ENCODE measurements around the gene ARHGEF10L.

The ARHGEF10L gene

DNA sequence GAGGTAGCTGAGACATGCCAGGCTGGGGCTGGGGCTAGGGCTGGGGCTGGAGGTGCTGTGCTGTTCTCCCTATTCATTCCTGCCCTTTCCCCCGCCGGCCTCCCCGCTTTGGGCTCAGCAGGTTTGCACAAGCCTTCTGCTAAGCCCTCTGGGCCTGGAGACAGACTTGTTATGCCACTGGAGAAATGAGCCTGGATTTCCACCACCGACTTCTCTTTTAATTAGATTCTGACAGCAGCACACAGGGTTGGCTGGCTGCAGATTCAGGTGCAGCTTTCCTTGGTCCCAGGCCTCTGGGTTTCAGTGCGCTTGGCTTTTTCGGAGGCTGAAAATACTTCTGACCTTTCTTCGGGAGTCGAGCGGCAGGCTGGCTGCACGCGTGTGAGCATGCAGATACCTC is 144.1 kb downstream of the ARHGEF10L start:
- DNase-seq, result no peak

DNA sequence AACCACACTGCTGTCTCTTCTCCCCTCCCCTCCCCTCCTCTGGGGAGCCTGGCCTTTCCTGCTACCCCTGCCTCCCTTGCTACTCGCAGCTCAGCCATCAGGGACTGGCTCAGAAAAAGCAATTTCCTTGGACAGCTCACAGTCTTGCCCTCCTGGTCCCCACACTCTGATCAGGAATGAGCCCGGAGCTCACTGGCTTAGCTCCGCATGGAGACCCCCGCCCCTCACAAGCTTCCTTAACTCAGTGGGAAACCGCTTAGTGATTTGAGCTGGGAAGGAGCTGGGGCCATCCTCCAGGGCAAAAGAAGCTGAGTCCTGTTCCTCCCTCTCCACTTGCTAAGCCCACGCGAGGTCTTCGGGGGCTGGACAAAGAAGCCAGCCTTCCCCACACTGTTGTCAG is 145.3 kb downstream of the ARHGEF10L start:
- no peak for DNase-seq

DNA sequence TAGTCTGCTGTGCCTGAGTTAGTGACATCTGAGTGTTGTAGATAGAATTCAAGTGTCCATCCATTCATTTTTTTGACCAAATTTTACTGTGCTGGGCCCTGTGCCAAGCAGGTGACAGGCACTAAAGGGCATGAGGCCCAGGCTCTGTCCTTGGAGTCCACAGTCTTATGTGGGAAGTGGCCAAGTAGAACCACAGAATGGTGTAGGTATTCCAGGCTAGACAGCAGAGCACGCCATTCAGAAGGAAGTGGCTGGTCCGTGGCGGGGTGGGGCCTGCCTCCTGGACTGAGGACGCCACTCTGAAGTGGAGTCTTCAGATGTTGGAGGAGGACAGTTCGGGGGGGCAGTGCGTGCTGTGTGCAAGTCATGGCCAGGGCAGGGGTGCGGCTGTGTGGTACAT is 146.8 kb downstream of the ARHGEF10L start:
- DNase-seq, result no peak

DNA sequence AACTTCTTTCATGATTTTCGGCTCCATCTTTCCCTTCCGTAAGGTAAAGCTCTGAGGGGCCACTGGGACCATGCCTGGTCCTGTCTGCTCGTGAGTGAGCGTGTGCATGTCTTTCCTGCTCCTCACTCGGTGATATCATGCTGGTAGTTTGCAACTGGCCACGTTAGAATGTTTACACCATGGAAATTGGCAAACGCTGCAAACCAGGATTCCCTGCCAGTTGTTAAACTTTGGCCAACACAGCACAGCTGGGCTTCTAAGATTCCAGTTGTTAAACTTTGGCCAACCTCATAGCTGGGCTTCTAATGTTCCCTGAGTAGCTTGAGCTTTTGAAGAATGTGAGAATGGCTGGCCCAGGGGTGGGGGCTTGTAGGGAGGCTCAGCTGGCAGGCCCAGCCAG is 147.6 kb downstream of the ARHGEF10L start:
- DNase-seq, result no peak

DNA sequence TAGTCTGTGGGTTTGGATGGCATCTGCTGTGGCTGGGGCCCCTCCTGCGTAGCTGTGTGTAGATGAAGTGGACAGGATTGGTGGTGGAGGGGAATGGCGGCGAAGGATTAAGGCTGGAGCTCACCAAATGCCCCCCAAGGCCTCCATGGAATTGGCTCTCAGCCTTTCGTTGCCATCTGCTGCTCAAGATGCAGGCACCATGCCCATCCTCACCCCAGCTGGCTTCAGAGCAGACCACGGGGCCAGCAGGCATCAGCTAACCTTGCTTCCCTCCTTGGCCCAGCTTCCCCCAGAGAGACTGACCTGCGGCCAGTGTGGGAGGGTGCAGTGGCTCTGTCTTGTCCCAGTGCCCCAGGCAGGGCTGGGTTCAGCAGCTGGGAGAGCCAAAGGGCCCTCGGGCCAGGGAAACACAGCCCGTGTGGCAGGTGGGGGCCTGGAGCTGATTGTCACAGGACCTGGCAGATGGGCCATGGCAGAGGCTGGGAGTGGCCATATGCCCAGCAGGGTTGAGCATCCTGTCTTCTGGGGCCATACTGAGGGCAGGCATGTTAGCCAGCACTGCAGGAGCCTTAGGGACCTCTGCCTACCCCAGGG is 148.8 kb downstream of the ARHGEF10L start:
- DNase-seq, result no peak

DNA sequence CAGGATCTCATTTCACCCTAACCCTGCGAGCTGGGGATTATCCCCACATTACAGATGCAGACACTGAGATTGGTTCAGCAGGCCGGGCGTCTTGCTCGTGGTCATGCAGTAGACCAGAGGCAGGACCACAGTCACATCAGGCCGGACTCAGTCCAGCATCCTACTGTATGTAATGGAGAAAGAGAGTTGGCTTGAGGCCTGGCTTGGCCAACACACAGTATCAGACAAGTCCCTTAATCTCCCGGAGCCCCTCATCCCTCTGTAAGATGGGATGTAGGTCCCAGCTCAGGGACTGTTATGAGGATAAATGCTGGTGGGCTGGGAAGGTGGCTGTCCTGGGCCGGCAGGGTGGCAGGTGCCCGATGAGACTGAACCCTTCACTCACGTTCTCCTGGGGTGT is 149.5 kb downstream of the ARHGEF10L start:
- DNase-seq, result no peak

DNA sequence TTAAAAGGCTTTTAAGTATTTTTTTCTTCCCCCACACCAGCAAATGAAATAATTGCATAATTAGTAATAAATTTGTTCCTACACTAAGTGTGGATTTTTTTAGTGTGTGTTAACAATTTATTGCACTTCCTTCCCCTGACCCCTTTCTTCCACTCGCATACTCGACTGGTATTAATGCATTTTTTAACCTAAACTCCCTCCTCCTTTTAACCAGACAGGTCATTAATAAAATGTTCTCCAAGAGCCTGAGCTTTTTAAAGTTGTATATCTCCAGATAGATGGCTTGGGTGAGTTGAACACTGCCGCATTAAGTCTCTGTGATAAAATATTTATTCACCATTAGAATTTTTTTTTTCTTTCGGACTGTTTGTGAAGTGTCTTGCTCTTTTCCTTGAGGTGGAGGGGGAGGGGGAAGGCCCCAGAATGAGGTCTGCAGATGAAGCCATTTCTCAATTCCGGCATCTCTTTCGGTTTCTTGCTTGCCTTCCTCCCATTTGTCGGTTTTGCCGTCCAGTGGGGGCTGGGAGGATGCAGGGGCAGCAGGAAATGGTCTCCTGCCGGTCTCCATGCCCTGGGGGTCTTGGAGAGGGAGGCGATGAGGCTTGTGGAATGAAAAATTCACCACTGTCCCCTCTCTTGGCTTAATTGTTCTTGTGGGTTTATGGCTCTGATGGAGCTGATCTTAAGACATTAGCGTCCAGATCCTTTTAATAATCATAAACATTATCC is 151.6 kb downstream of the ARHGEF10L start:
- DNase-seq, result no peak

DNA sequence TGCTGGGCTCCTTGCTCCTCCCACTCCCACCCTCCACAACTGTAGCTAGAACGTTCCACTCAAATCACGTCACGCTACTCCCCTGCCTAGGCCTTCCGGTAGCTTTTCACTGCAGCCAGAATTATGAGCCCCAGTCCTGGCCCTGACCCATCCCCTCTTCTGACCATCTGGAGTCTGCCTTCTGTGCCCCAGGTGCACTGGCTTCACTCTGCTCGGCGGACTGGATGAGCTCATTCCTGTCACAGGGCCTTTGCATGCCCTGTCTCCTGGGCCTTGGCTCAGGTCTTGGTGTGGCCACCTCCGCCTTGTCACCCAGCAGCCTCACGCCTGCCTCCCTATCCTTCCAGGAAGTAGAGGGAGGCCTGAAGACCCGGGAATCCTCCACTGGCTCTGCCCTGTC is 153.1 kb downstream of the ARHGEF10L start:
- no peak for DNase-seq

DNA sequence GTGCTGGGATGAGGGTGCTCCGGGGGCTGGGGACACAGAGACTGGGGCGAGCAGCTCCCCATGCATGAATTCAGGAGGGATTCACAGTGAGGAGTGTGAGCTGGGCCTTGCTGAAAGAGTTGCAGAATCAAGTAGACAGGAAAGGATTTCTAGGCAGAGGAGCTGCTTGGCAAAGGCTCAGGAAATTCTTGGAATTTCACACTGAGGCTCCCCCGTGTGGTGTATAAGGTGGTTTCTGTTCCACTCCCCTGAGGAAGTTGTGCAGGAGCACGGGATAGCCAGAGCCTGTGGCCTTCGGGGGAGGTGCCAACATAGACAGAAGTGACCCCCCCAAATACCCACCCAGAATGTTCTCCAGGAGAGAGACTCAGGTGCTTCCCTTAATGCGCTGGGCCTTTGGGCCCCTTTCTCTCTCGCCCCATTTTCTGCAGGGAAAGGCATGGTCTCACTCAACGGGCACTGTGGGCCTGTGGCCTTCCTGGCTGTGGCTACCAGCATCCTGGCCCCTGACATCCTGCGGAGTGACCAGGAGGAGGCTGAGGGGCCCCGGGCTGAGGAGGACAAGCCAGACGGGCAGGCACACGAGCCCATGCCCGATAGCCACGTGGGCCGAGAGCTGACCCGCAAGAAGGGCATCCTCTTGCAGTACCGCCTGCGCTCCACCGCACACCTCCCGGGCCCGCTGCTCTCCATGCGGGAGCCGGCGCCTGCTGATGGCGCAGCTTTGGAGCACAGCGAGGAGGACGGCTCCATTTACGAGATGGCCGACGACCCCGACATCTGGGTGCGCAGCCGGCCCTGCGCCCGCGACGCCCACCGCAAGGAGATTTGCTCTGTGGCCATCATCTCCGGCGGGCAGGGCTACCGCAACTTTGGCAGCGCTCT is 157.2 kb downstream of the ARHGEF10L start:
- DNase-seq, result no peak

DNA sequence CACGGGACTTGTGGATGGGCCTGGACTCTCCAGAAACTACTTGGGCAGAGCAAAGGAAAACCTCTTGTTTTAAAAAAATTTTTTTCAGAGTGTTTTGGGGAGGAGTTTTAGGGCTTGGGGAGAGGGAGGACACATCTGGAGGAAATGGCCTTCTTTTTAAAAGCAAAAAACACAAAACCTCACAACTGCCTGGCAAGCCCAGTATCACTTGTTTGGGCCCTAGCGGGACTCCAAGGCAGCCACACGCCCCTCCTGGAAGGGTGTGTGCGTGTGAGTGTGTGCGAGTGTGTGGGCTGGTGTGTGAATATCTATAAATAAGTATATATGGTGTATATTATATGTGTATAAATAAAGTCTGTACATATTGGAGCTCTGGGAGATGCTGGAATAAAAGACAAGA is 158.0 kb downstream of the ARHGEF10L start:
- DNase-seq, result no peak

DNA sequence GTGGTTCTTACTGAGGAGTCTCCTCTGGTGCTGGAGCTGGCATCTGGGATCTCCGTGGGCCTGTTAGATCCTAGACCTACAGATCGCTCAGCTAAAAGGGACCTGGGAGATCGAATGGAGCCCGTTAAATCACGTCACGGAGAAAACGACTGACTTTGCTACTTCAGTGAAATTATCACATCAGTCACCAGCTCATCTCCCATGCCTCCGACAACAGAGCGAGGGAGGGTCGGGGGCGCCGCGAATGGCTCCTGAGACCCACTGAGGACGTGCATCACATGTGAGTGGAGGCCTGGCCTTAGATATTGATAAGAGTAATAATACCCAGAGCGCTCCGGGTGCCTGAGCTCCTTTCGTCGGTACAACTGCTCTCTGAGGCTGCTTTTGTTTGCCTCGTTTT is 160.1 kb downstream of the ARHGEF10L start:
- DNase-seq, result no peak

DNA sequence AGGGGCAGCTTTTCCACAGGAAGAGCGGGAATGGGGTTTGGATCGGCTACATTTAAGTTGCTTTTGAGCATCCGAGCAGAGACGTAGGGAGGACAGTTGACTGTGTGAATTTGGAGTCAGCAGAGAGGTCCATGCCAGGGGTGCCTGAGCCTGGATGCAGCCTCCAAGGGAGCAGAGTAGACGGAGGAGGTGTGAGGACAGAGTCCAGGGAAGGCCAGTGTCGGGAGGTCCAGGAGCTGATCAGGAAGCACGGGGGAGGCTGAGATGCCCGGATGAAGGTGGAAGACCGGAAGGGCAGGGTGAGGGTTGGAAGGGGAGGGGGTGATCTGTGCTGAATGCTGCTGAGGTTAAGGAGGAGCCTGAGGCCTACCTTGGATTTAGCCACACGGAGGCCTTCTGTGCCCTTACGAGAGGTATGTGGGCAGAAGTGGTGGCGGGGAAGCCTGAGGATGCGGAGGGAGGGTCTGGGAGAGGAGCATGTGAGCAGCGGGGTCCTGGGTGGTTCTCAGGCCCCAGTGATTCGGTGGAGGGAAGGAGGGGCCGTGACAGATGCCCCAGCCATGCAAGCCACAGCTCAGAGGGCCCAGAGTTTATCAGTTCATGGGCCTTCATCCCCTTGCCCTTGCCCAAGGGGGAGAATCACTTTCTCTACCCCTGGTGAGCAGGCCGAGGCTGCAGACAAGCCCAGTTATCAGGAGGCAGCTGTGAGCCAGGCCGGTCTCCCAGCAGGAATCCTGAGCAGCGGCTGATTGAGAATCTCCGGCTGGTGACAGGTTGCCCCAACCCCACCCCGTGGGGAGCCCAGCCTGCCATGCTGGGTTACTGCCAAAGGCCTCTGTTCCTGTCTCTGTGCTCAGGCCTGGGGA is 161.7 kb downstream of the ARHGEF10L start:
- no peak for DNase-seq

DNA sequence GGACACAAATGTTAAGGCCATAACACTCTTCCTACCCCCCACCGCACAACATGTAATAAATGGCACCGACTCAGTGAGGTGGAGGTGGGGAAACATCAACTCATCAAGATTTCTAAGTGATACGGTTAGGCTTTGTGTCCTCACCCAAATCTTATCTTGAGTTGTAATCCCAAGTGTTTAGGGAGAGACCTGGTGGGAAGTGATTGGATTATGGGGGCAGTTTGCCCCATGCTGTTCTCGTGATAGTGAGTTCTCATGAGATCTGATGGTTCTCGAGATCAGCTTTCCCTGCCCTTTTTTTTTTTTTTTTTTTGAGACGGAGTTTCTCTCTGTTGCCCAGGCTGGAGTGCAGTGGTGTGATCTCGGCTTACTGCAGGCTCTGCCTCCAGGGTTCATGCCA is 164.7 kb downstream of the ARHGEF10L start:
- no peak for DNase-seq

DNA sequence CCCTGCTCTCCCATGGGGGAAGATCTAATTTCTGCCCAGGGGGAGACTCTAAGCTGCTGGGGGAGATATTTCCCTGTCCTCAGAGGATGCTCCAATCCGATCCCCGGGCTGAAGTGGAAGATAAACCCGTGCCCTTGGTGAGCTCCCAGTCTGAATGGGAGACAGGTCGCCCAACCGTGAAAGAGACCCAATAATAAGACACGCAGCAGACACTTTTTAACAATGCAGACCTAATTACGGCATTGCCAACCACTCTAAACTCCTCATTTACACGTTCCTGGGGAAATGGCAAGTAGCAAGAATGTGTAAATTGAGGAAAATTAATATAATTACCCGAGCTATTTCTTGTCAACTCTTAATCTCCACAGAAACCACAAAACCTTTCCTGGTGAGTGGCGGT is 166.9 kb downstream of the ARHGEF10L start:
- no peak for DNase-seq

DNA sequence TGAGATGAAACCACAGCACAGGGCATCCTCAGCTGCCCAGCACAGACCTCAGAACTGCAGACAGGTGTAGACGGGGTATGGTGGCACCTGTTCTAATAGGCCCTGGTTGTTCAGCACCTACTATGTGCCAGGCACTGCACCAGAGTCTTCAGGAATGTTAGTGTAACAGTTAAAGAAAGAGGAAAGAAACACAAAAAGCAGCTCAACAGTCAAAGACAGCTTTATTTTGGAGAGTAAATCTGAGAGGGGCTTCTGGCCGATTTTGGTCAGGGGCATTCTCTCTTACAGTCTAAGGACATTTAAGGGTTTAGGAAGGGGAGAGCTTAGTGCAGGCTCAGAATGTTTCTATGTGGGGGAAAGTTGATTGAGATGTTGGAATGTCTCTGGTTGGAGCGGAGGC is 170.5 kb downstream of the ARHGEF10L start:
- DNase-seq, result no peak

DNA sequence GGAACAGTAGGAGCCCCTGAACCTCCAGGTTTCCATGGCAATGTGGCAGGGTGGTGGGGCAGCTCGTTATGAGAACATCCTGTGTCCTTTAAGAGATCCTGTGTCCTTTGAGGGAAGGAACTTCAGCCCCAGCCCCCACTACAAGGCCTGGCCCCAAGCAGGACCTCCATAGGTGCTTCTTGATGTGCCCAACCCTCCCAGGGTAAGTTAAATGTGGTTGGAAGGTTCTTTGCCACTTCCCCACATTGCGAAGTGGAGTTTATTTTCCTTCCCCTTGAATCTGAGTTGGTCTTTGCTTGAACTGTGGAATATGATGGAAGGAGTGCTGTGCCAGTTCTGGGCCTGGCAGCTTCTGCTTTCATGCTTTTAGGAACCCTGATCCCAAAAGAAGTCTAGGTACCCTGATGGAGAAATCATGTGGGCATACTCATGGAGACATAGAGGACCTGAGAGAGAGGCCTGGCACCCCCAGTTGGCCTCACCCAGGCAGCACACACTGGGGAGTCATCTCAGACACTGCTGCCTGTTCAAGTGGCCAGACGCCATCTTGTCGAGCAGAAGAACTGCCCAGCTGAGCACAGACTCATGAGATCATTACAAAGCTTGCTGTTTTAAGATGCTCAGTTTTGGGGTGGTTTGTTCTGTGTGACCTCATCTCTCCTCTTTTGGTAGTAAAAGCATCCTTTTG is 171.5 kb downstream of the ARHGEF10L start:
- no peak for DNase-seq

DNA sequence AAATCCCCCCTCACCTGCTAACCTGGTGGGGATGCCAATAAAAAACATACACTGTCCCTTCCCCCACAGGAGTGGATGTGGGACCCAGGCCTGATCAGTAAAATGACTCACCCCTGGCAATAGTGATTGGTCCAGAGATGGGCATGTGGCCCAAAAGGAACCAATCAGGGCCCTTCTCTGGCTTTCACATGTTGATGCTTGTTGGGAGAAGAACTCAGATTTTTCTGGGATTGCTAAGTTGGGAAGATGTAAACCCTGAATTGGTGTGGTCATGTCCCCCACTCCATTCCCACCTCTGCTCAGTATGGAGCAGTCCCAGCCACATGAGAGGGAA is 172.0 kb downstream of the ARHGEF10L start:
- DNase-seq, result no peak

DNA sequence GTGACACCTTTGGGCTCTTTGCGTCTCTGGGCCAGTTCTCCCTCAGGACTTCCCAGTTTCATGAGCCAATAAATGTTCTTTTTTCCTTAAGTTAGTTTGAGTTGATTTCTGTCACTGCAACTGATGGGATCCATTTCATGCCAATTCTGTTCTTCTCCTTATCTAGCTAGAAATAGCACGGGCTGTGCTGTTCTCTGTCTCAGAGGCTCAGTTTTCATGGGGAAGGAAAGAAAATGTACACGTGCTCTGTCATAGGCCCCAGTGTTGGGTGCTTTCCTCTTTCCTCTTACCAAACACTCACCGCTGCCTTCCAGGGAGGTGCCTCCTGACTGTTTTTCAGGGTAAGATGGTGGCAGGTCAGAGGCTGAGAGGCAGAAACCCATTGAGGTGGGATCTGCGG is 172.4 kb downstream of the ARHGEF10L start:
- no peak for DNase-seq

DNA sequence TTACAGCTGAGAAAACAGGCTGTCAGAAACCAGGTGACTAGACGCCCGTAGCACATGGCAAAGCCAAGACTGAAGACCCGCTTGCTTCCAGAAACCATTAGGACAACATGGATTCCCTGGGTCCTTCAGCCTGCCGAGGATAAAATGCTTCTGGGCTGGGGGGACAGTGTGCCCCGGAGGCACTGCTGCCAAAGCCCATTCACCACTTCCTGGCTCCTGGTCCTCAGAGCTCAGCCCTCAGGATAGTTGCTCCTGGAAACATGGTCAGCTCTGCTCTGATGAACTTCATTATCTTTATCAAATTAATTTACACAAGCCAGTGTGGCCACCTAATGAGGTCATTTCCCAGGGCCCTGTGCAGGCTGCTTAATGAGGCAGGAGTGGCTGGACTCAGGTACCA is 174.5 kb downstream of the ARHGEF10L start:
- no peak for DNase-seq

DNA sequence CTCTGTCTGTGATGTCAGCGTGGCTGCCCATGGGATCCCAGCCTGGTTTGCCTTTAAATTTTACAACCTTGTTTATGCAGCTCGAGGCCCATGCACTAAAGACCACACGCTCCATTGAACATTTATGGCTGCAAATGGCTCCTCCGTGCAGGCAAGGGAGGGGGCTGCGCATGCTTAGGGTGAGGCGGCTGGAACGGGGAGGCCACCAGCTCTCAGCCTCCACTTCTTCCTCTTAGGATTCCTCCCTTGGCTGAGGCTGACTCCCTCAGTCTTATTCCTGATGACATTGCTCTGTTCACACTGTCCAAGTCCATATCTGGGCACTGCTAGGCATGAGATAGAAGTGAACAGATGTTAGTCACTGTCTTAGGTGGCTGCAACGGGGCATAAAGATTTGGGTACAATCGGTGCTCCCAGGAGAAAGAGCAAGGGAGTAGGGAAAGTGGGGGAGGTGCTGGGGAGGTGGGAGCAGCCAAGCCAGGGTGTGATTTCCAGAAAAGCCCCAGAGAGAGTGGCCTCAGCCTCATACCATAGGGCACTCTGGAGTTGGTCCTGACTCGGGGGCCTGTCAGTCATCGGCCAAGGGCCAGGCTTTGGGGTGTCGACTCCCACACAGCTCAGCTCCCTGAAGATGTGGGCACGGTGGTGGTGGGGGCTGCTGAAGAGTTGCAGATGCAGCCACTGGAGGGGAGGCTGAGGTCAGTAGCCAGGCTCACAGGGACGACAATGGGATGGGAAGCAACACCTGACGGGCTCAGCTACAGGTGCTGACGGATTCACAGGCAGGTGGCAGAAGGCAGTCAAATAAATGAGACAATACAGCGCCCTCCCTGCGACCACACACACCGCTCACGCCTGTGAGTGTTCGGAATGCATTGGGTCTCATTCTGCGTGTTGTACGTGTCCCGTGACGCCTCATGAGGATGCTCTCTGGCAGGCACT is 178.4 kb downstream of the ARHGEF10L start:
- no peak for DNase-seq

DNA sequence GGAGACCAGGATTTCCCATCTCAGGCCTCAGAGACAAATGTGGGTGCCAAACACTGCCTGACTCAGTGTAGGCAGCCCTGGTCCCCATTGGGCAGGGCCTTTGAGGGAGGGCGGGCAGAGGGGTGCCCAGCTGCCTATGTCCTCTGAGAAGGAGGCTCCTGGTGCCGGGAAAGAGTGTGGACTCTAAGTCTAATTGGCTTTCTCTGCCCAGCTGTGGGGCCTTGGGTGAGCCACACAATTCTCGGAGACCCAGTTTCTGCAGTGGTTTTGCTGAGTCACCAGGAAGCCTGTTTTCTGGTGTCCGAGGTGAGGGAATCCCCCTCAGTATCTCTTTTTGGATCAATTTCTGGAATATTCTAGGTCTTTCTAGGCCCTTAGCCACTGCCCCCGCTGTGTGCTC is 180.4 kb downstream of the ARHGEF10L start:
- no peak for DNase-seq
